Measurements from ENCODE around the gene ZNF665. TPM values are rescaled to one million over a fixed set of nuclear protein-coding genes. Genes with fewer than 3 reads are reported as not detected.
"Not testable (repeated sequence)": the region's sequence is repeated elsewhere in the genome, so short reads cannot be mapped to it uniquely, and the experiment has no call there.

Gene ZNF665
- total and polyA plus RNA-seq, 5 donors: 1.2 to 2.0 (median 1.4) TPM

GRCh38 chr19:53157626-53158025 lies 35.5 kb downstream of the ZNF665 start:
- Histone ChIP-seq H3K9me3 (ENCODE audit: control insufficient read depth, low read length) (no peaks in the 10 kb centered on the region), H3K4me1 (ENCODE audit: control insufficient read depth, insufficient read depth, low read length) (peaks cover 5% of the 10 kb centered on the region), H3K27ac (ENCODE audit: low read length) (peak overlapping the region; percentile 6), H3K27me3 (ENCODE audit: control insufficient read depth, insufficient read depth) (no peaks in the 10 kb centered on the region), H3K4me3 (ENCODE audit: low read length) (peak overlapping the region; percentile 83)
- WGBS: 11% methylated on average over 7 of the region's 7 CpGs
- ATAC-seq (peak; percentile 41 to 64), DNase-seq (peak in 2 of 3 donors; percentile 28 to 61)
- intact Hi-C loops (cut with DNase I): no loop called here

- intact Hi-C loops (cut with DNase I): no loop called here
- H3K27ac ChIP-seq (ENCODE audit: low read length): peak overlapping the region; percentile 54
These were observed 36.3 kb downstream of the ZNF665 start for GRCh38 chr19:53156850-53157249.

GRCh38 chr19:53147645-53148044 lies 45.5 kb downstream of the ZNF665 start:
- Histone ChIP-seq H3K4me1 (ENCODE audit: control insufficient read depth, insufficient read depth, low read length) (no peaks in the 10 kb centered on the region), H3K27me3 (ENCODE audit: control insufficient read depth, insufficient read depth) (no peaks in the 10 kb centered on the region), H3K27ac (ENCODE audit: low read length) (no peak overlapping the region), H3K9me3 (ENCODE audit: control insufficient read depth, low read length) (peaks cover 4% of the 10 kb centered on the region), H3K4me3 (ENCODE audit: low read length) (no peak overlapping the region)
- no peak for DNase-seq
- ATAC-seq: no peak
- intact Hi-C loops (cut with DNase I): no loop called here

More at GRCh38 chr19:53156850-53157249, 36.3 kb downstream of the ZNF665 start:
- WGBS: 78% methylated on average over 9 of the region's 9 CpGs
- DNase-seq (no peak), ATAC-seq (peak in 1 of 2 donors; percentile 25)
- Histone ChIP-seq H3K4me3 (ENCODE audit: low read length) (peak overlapping the region; percentile 83), H3K4me1 (ENCODE audit: control insufficient read depth, insufficient read depth, low read length) (peaks cover 5% of the 10 kb centered on the region), H3K9me3 (ENCODE audit: control insufficient read depth, low read length) (no peaks in the 10 kb centered on the region), H3K27me3 (ENCODE audit: control insufficient read depth, insufficient read depth) (no peaks in the 10 kb centered on the region)

- Histone ChIP-seq H3K4me3 (ENCODE audit: low read length) (no peak overlapping the region), H3K27me3 (ENCODE audit: control insufficient read depth, insufficient read depth) (no peaks in the 10 kb centered on the region), H3K9me3 (ENCODE audit: control insufficient read depth, low read length) (peaks cover 4% of the 10 kb centered on the region), H3K27ac (ENCODE audit: low read length) (no peak overlapping the region), H3K4me1 (ENCODE audit: control insufficient read depth, insufficient read depth, low read length) (no peaks in the 10 kb centered on the region)
- no peak for DNase-seq
- intact Hi-C loops (cut with DNase I): no loop called here
- no peak for ATAC-seq
- 97% methylated on average over 4 of the region's 4 CpGs for WGBS
These were observed 52.8 kb downstream of the ZNF665 start for GRCh38 chr19:53140351-53140750.

- intact Hi-C loops (cut with DNase I): no loop called here
- H3K27ac ChIP-seq (ENCODE audit: low read length): no peak overlapping the region
- H3K4me1 ChIP-seq (ENCODE audit: control insufficient read depth, insufficient read depth, low read length): peaks cover 2% of the 10 kb centered on the region
- ATAC-seq: no peak
- no peaks in the 10 kb centered on the region for H3K27me3 ChIP-seq (ENCODE audit: control insufficient read depth, insufficient read depth)
- no peak for DNase-seq
- WGBS: 87% methylated on average over 3 of the region's 3 CpGs
- peaks cover 3% of the 10 kb centered on the region for H3K9me3 ChIP-seq (ENCODE audit: control insufficient read depth, low read length)
- H3K4me3 ChIP-seq (ENCODE audit: low read length): no peak overlapping the region
These were observed 56.7 kb downstream of the ZNF665 start for GRCh38 chr19:53136432-53136831.

- Histone ChIP-seq H3K27ac (ENCODE audit: low read length) (peak within 1 kb of the TSS; percentile 86), H3K4me3 (ENCODE audit: low read length) (peak within 1 kb of the TSS; percentile 77), H3K9me3 (ENCODE audit: control insufficient read depth, low read length) (no peaks in the 10 kb centered on the region), H3K4me1 (ENCODE audit: control insufficient read depth, insufficient read depth, low read length) (peaks cover 2% of the 10 kb centered on the region), H3K27me3 (ENCODE audit: control insufficient read depth, insufficient read depth) (no peaks in the 10 kb centered on the region)
- intact Hi-C loops (cut with DNase I): no loop called here
- peak; percentile 92 to 94 (median 93) for DNase-seq
- 1% methylated on average over 50 of the region's 51 CpGs for WGBS
- ATAC-seq: peak; percentile 93 to 97
These were observed 60.8 kb downstream of the ZNF665 start, which contains the start of gene ZNF415 for GRCh38 chr19:53132141-53132991. Gene ZNF415, minus strand, starts transcription at chr19:53132910. Its CDS starts 10,234 bp downstream, at chr19:53122676.

GRCh38 chr19:53131727-53132126 lies 61.4 kb downstream of the ZNF665 start:
- DNase-seq: no peak
- Histone ChIP-seq H3K27me3 (ENCODE audit: control insufficient read depth, insufficient read depth) (no peaks in the 10 kb centered on the region), H3K4me1 (ENCODE audit: control insufficient read depth, insufficient read depth, low read length) (peaks cover 2% of the 10 kb centered on the region), H3K4me3 (ENCODE audit: low read length) (peak overlapping the region; percentile 77), H3K9me3 (ENCODE audit: control insufficient read depth, low read length) (no peaks in the 10 kb centered on the region), H3K27ac (ENCODE audit: low read length) (no peak overlapping the region)
- intact Hi-C loops (cut with DNase I): no loop called here
- peak; percentile 34 to 37 for ATAC-seq
- 25% methylated on average over 6 of the region's 6 CpGs for WGBS

- H3K4me1 ChIP-seq (ENCODE audit: control insufficient read depth, insufficient read depth, low read length): peaks cover 2% of the 10 kb centered on the region
- intact Hi-C loops (cut with DNase I): no loop called here
- ATAC-seq: no peak
- WGBS: 76% methylated on average over 4 of the region's 4 CpGs
- no peak overlapping the region for H3K27ac ChIP-seq (ENCODE audit: low read length)
- H3K27me3 ChIP-seq (ENCODE audit: control insufficient read depth, insufficient read depth): no peaks in the 10 kb centered on the region
- H3K9me3 ChIP-seq (ENCODE audit: control insufficient read depth, low read length): no peaks in the 10 kb centered on the region
- no peak for DNase-seq
- H3K4me3 ChIP-seq (ENCODE audit: low read length): no peak overlapping the region
These were observed 62.0 kb downstream of the ZNF665 start for GRCh38 chr19:53131085-53131590.

GRCh38 chr19:53130506-53130905 lies 62.7 kb downstream of the ZNF665 start:
- ATAC-seq: no peak
- intact Hi-C loops (cut with DNase I): no loop called here
- no peak overlapping the region for H3K4me3 ChIP-seq (ENCODE audit: low read length)

GRCh38 chr19:53126733-53127526 lies 66.2 kb downstream of the ZNF665 start:
- H3K4me1 ChIP-seq (ENCODE audit: control insufficient read depth, insufficient read depth, low read length); H3K9me3 ChIP-seq (ENCODE audit: control insufficient read depth, low read length); H3K4me3 ChIP-seq (ENCODE audit: low read length); H3K27ac ChIP-seq (ENCODE audit: low read length); H3K27me3 ChIP-seq (ENCODE audit: control insufficient read depth, insufficient read depth); intact Hi-C loops (cut with DNase I); DNase-seq: not testable (repeated sequence)
- WGBS: 60% methylated on average over 8 of the region's 15 CpGs
- ATAC-seq: peak; percentile 55 to 65

More at GRCh38 chr19:53130506-53130905, 62.7 kb downstream of the ZNF665 start:
- no peak for DNase-seq
- Histone ChIP-seq H3K9me3 (ENCODE audit: control insufficient read depth, low read length) (no peaks in the 10 kb centered on the region), H3K4me1 (ENCODE audit: control insufficient read depth, insufficient read depth, low read length) (peaks cover 2% of the 10 kb centered on the region), H3K27ac (ENCODE audit: low read length) (no peak overlapping the region), H3K27me3 (ENCODE audit: control insufficient read depth, insufficient read depth) (no peaks in the 10 kb centered on the region)
- 64% methylated on average over 7 of the region's 7 CpGs for WGBS

- 73% methylated on average over 7 of the region's 7 CpGs for WGBS
- ATAC-seq (no peak), DNase-seq (no peak)
- Histone ChIP-seq H3K4me3 (ENCODE audit: low read length) (no peak overlapping the region), H3K27me3 (ENCODE audit: control insufficient read depth, insufficient read depth) (no peaks in the 10 kb centered on the region), H3K4me1 (ENCODE audit: control insufficient read depth, insufficient read depth, low read length) (no peaks in the 10 kb centered on the region), H3K27ac (ENCODE audit: low read length) (no peak overlapping the region), H3K9me3 (ENCODE audit: control insufficient read depth, low read length) (no peaks in the 10 kb centered on the region)
- intact Hi-C loops (cut with DNase I): no loop called here
These were observed 69.8 kb downstream of the ZNF665 start for GRCh38 chr19:53123400-53123799.
